ENCODE data around the gene ESPNL.

Gene ESPNL

DNA sequence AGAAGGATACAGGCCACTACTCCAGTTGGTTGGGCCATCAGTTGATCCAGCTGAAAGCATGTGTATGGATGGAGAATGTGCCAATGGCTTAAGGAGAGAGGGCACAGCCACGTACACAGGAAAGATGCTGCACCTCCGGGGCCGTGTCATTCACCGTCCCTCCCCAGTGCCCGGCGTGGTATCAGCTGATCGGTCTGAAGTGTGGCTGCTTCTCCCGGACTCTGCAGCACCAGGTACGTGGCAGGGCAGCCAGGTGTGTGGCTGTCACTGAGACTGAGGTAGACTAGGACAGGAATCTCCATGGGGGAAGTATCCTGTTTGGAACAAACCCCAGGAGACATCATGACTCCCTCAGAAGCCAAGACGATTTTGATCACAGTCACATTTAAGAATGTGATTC is 54.4 kb downstream of the ESPNL start:
- no peak for DNase-seq (ENCODE audit: low read depth)
- TF ChIP-seq, protein P1, sequence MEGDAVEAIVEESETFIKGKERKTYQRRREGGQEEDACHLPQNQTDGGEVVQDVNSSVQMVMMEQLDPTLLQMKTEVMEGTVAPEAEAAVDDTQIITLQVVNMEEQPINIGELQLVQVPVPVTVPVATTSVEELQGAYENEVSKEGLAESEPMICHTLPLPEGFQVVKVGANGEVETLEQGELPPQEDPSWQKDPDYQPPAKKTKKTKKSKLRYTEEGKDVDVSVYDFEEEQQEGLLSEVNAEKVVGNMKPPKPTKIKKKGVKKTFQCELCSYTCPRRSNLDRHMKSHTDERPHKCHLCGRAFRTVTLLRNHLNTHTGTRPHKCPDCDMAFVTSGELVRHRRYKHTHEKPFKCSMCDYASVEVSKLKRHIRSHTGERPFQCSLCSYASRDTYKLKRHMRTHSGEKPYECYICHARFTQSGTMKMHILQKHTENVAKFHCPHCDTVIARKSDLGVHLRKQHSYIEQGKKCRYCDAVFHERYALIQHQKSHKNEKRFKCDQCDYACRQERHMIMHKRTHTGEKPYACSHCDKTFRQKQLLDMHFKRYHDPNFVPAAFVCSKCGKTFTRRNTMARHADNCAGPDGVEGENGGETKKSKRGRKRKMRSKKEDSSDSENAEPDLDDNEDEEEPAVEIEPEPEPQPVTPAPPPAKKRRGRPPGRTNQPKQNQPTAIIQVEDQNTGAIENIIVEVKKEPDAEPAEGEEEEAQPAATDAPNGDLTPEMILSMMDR (IDR thresholded peaks at IDR 0.05; ENCODE audit: insufficient read depth, low read depth, low read length, missing control alignments), result no peak

DNA sequence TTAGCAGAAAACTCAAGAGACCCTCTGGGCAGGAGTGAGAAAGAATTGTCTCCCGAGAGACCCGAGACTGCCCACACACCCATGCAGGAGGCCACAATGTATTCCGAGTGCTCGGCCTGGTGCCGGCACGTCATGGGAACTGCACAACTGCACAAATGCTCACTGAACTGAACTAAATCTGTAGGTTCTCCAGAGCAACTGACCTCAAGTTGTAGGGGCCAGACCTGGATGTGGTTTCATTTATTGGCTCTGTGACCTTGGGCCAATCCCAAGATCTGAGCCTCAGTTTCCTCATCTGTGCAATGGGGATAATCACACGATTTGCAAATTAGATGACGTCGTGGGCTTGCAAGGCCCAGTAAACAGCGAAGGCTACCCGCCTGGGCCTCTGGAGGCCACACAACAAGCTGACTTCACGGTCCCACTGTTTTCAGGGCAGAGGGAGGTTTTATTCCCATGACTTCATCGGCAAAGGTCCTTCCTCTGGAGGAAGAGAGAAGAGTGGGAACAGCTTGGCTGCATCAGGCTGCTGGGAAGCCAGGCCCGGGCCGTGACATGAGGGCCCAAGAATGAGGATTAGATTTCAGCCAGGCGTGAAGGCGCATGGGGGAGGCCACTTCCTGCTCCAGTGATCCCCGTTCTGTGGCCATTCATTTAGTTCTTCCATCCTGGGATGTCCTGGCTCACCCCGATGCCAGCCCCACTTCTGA is 55.1 kb downstream of the ESPNL start:
- TF ChIP-seq, protein P1 (IDR thresholded peaks at IDR 0.05; ENCODE audit: insufficient read depth, low read depth, low read length, missing control alignments), result no peak
- no peak overlapping the region for H3K4me3 ChIP-seq (ENCODE audit: low read length)
- no peak for DNase-seq (ENCODE audit: low read depth)

More for the DNA sequence above, 54.4 kb downstream of the ESPNL start:
- no peak overlapping the region for H3K4me3 ChIP-seq (ENCODE audit: low read length)

DNA sequence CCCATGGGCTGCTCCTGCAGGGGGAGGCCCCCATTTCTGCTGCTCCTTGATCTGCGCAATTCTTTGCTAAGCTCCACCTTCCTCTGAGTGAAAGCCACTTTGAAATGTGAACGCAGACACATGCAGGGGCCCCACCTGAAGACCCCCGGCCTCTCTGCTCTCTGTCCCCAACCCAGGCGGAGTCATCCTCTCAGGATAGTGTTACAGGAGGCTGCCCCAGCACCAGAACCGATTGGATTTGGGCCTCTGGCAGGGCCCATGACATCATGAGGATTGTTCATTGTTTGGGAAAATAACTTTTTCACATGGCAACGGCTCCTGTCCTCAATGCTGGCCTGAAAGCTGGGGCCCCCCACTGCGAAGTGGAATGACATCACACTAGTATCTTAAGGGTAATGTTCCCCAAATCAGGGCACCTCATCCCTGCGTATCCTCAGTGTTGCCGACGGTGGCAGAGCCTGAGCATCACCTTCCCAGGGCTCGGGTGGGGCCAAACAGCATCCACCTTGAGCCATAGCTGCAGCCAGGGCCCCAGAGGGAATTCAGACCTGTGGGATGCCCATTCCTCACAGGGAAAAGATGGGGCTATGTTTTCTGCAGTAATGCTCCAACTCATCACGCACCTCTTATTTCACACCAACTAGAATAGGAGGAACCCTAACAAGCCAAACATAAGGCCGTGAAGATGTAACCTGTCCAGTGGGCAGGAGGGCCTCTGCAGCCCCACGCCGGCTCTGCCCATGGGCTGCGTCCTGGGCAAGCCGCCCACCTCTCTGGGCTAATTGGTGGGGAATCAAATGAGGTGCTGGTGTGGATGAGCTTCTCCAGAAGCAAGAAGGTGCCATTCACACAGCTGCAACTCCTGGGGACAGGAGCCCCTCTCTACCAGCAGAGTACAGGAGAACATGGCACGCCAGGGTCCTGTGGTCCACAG is 55.9 kb downstream of the ESPNL start:
- DNase-seq (ENCODE audit: low read depth), result no peak
- TF ChIP-seq, protein P1 (IDR thresholded peaks at IDR 0.05; ENCODE audit: insufficient read depth, low read depth, low read length, missing control alignments), result no peak
- no peak overlapping the region for H3K4me3 ChIP-seq (ENCODE audit: low read length)

DNA sequence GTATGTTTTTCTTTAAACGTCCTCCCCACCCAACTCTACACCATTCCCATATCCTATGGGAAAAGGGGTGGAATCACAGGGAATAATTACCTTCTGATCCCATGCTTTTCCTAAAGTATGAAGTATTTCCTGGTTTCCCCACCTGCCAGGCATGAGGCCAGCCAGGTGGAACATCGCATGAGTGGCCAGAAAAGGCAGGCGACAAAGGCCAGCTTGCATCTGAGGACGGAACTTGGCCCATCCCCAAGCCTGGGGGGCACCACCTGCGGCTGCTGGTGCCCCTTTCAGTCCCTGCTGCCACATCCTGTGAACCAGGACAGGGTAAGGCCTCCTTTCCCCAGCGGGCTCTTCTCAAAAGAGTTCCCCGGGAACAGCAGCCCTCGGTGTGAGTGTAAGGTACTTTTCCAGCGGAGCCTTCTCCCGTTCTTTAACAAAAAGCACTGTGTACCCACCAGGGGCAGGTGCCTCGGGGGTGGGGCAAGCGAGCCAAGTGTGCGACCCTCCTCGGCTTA is 57.4 kb downstream of the ESPNL start:
- TF ChIP-seq, protein P1 (IDR thresholded peaks at IDR 0.05; ENCODE audit: insufficient read depth, low read depth, low read length, missing control alignments), result no peak
- no peak for DNase-seq (ENCODE audit: low read depth)
- no peak overlapping the region for H3K4me3 ChIP-seq (ENCODE audit: low read length)

DNA sequence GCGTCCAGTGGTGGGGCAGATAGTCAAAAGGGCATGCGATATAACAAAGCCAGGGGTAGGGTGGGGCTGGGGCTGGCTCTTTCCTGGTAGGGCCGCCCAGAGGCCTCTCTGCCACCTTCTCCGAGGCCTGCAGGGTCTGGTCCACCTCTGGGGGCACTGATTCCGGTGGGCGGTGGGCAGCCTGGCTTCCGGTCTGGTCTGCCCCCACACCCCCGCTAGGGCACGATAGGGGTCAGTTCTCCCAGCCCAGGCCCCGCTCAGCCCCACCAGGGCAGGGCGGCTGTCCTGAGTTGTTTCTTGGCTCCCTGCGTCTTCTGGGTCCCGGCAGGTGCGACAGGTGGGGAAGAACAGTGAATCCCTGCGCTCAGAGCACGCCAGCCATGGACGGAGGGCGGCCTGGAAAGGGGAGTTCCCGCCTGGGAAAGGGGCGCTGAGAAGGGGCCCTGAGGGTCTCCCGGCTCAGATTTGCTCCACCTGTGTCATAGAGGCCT is 57.9 kb downstream of the ESPNL start:
- TF ChIP-seq, protein P1 (IDR thresholded peaks at IDR 0.05; ENCODE audit: insufficient read depth, low read depth, low read length, missing control alignments), result no peak
- H3K4me3 ChIP-seq (ENCODE audit: low read length), result no peak overlapping the region
- DNase-seq (ENCODE audit: low read depth), result no peak

DNA sequence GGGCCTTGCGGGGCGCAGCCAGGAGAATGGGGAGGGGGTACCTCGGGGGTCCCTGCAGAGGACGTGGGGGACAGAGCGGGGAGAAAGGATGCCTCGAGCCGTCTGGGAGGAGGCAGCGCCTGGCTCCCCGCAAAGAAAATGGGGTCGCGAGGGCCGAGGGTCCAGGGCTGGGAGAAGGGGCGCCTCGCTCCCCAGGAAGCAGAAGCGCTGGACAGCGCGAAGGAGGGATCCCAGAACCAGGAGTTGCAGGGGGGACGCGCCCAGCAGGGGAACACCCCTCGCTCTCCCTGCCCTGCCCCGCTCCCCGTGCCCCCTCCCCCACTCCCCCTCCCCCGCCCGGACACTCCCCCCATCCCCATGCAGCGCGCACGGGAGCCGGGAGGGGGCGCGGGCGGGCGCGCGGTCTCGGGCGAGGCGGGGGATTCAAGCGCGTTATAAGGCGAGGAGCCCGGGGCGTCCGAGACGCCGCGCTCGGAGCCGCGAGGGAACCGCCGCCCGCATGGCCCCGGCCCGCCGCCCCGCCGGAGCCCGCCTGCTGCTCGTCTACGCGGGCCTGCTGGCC is 58.5 kb downstream of the ESPNL start, which contains the start of gene ERFE:
ERFE (plus strand) TSS at position 462 of the 562 bp plus-strand sequence; CDS start at position 500, 38 bp downstream.
- peak; percentile 42 for DNase-seq (ENCODE audit: low read depth)

More for the DNA sequence above, 58.5 kb downstream of the ESPNL start, which contains the start of gene ERFE:
- TF ChIP-seq, protein P1 (IDR thresholded peaks at IDR 0.05; ENCODE audit: insufficient read depth, low read depth, low read length, missing control alignments), result peak; percentile 13
- H3K4me3 ChIP-seq (ENCODE audit: low read length), result peak within 1 kb of the TSS; percentile 31
